Colonic mucosa (tissue), 4 donors: Measurements from ENCODE around the gene THUMPD3. TPM values are rescaled to one million over a fixed set of nuclear protein-coding genes. Genes with fewer than 3 reads are reported as not detected.

Experiments
- DNase-seq: peaks from one replicate; pipeline ENCODE4 v3.0.0-alpha.2; 2020
- H3K27ac ChIP-seq: fragments of 200-600 bp; one replicate; pipeline ENCODE4 v1.8.0; 2021
- H3K27me3 ChIP-seq: fragments of 200-600 bp; one replicate; pipeline ENCODE4 v1.8.0; 2021
- H3K36me3 ChIP-seq: fragments of 200-600 bp; one replicate; pipeline ENCODE4 v1.8.0; 2021
- H3K4me1 ChIP-seq: fragments of 200-600 bp; one replicate; pipeline ENCODE4 v1.8.0; 2021; ENCODE audit warnings: mild to moderate bottlenecking
- H3K4me3 ChIP-seq: fragments of 200-600 bp; one replicate; pipeline ENCODE4 v1.8.0; 2021
- H3K9ac ChIP-seq, 2 donors: one replicate each; pipeline ENCODE4 v1.7.0; 2013; ENCODE audit warnings: control low read depth in 2 of 2, low read depth in 2 of 2, low read length in 2 of 2
- H3K9me3 ChIP-seq: fragments of 200-600 bp; one replicate; pipeline ENCODE4 v1.8.0; 2021
- CTCF ChIP-seq: fragments of 200-600 bp; IDR thresholded peaks from one replicate; pipeline ENCODE4 v1.8.0; 2022; ENCODE audit warnings: antibody characterized with exemption, mild to moderate bottlenecking
- intact Hi-C: fragments of 100-400 bp; cut with DNase I; formaldehyde crosslinking; loops from one replicate; pipeline ENCODE4 v1.14.1; 2022
- total RNA-seq, 2 donors: library from RNA; stranded (reverse); fragmentation: NEBNext Ultra II Directional in 1 of 2; extraction: Animal tissue kit (Norgen Biotek cat#: 25700) in 1 of 2; gene quantifications; one replicate each; pipeline ENCODE4 v1.2.1, GENCODE V29; 2021
- donor health status: healthy.
- donor health status: DM: no; HTN: no; CAD: no.
- donor health status: DM: no; HTN: no; CAD: no.

THUMPD3 gene
- total RNA-seq, 2 donors from 2014 or later: 40.1 to 46.0 TPM

GRCh38 chr3:9402410-9403228 lies 39.8 kb downstream of the THUMPD3 start:
- no peak for TF ChIP-seq CTCF
- intact Hi-C loops: no loop called here

GRCh38 chr3:9403463-9403862 lies 40.6 kb downstream of the THUMPD3 start:
- intact Hi-C loops: no loop called here

More at GRCh38 chr3:9402410-9403228, 39.8 kb downstream of the THUMPD3 start:
- Histone ChIP-seq H3K4me1 (peaks cover 31% of the 10 kb centered on the region), H3K4me3 (no peak overlapping the region), H3K27me3 (no peaks in the 10 kb centered on the region), H3K9me3 (no peaks in the 10 kb centered on the region), H3K27ac (peak overlapping the region; percentile 10), H3K36me3 (no peaks in the 10 kb centered on the region), H3K9ac (peak overlapping the region in 1 of 2 donors; percentile 51)
- DNase-seq: peak; percentile 86

GRCh38 chr3:9404680-9405079 lies 41.8 kb downstream of the THUMPD3 start:
- no peak for DNase-seq
- Histone ChIP-seq H3K9me3 (no peaks in the 10 kb centered on the region), H3K36me3 (no peaks in the 10 kb centered on the region), H3K4me3 (no peak overlapping the region), H3K9ac (no peak overlapping the region), H3K27ac (no peak overlapping the region), H3K4me1 (peaks cover 31% of the 10 kb centered on the region), H3K27me3 (no peaks in the 10 kb centered on the region)
- TF ChIP-seq CTCF: no peak
- intact Hi-C loops: no loop called here

More at GRCh38 chr3:9403463-9403862, 40.6 kb downstream of the THUMPD3 start:
- H3K36me3 ChIP-seq: no peaks in the 10 kb centered on the region
- no peak overlapping the region for H3K27ac ChIP-seq
- H3K4me3 ChIP-seq: no peak overlapping the region
- no peak overlapping the region for H3K9ac ChIP-seq
- peaks cover 31% of the 10 kb centered on the region for H3K4me1 ChIP-seq
- H3K9me3 ChIP-seq: no peaks in the 10 kb centered on the region
- TF ChIP-seq CTCF: no peak
- no peak for DNase-seq
- H3K27me3 ChIP-seq: no peaks in the 10 kb centered on the region

GRCh38 chr3:9405756-9406155 lies 42.9 kb downstream of the THUMPD3 start:
- H3K4me1 ChIP-seq: peaks cover 27% of the 10 kb centered on the region
- no peak for DNase-seq
- no peak overlapping the region for H3K4me3 ChIP-seq
- H3K36me3 ChIP-seq: no peaks in the 10 kb centered on the region
- H3K9ac ChIP-seq: no peak overlapping the region
- TF ChIP-seq CTCF: no peak
- H3K27me3 ChIP-seq: no peaks in the 10 kb centered on the region
- H3K27ac ChIP-seq: no peak overlapping the region
- intact Hi-C loops: no loop called here
- no peaks in the 10 kb centered on the region for H3K9me3 ChIP-seq

- intact Hi-C loops: no loop called here
- Histone ChIP-seq H3K27me3 (no peaks in the 10 kb centered on the region), H3K4me1 (peaks cover 17% of the 10 kb centered on the region), H3K4me3 (no peak overlapping the region), H3K9me3 (no peaks in the 10 kb centered on the region), H3K9ac (no peak overlapping the region), H3K36me3 (no peaks in the 10 kb centered on the region), H3K27ac (no peak overlapping the region)
- TF ChIP-seq CTCF: no peak
- DNase-seq: no peak
Observed at GRCh38 chr3:9406856-9407626, 44.2 kb downstream of the THUMPD3 start.
